SH-SY5Y (cell line): Measurements from ENCODE around the gene DENND2C.

ENCODE experiments used
- GATA2 ChIP-seq: IDR thresholded peaks from 2 replicates; pipeline ENCODE4 v1.6.1; 2011; ENCODE audit warnings: mild to moderate bottlenecking, low read depth, low read length
- GATA3 ChIP-seq: IDR thresholded peaks from 2 replicates; pipeline ENCODE4 v1.6.1; 2011; ENCODE audit warnings: low read depth, mild to moderate bottlenecking, low read length, moderate library complexity

GRCh38 chr1:114691061-114691460 is 21.2 kb upstream of the DENND2C start:
- no peak for TF ChIP-seq GATA3
- no peak for TF ChIP-seq GATA2
